Naive thymus-derived CD4-positive, alpha-beta T cell (primary cell): ENCODE data around the gene DPP8. TPM values are rescaled to one million over a fixed set of nuclear protein-coding genes. Genes with fewer than 3 reads are reported as not detected.
A peak's percentile ranks its signal among the peaks of the same experiment; 100 is the strongest.
"Not testable (repeated sequence)": the region's sequence is repeated elsewhere in the genome, so short reads cannot be mapped to it uniquely, and the experiment has no call there.

Experiments
- ATAC-seq: fragments of 150-1000 bp; cut with Tn5 transposase; 2 replicates; pipeline ENCODE4 v1.10.0; 2021; ENCODE audit warnings: mild to moderate bottlenecking, moderate library complexity
- CTCF ChIA-PET: fragments of 350-600 bp; sonication (Branson Sonifier 250); formaldehyde crosslinking; loops from one replicate; lab custom pipeline; 2021; ENCODE audit warnings: antibody characterized with exemption; lab: Charles Lee
- POLR2A ChIA-PET: fragments of 350-600 bp; sonication (Branson Sonifier 250); formaldehyde crosslinking; loops from one replicate; lab custom pipeline; 2021; ENCODE audit warnings: antibody characterized with exemption, inconsistent platforms; lab: Charles Lee
- DNase-seq, 9 donors: peaks; one replicate each; pipeline versions ENCODE4 v3.0.0 to v3.0.0-alpha.2; 2020 to 2022; ENCODE audit warnings: mixed read lengths in 1 of 9
- H3K27ac ChIP-seq: one replicate; pipeline ENCODE4 v1.7.0; 2013; ENCODE audit warnings: mild to moderate bottlenecking, low read depth, low read length, moderate library complexity
- H3K27me3 ChIP-seq, 2 donors: one replicate each; pipeline ENCODE4 v1.7.0; 2013; ENCODE audit warnings: low read length in 2 of 2, mild to moderate bottlenecking in 2 of 2, moderate library complexity in 2 of 2; ENCODE audit not compliant: control insufficient read depth in 2 of 2, insufficient read depth in 2 of 2
- H3K36me3 ChIP-seq, 3 experiments: 1 replicate in 2 of 3; 2 replicates in 1 of 3; pipeline ENCODE4 v1.7.0; 2013; ENCODE audit warnings: low read length in 3 of 3, mild to moderate bottlenecking in 3 of 3, moderate library complexity in 1 of 3; ENCODE audit not compliant: insufficient read depth in 3 of 3, control insufficient read depth in 2 of 3
- H3K4me1 ChIP-seq, 2 donors: one replicate each; pipeline ENCODE4 v1.7.0; 2013; ENCODE audit warnings: low read length in 2 of 2, mild to moderate bottlenecking in 2 of 2, moderate library complexity in 1 of 2; ENCODE audit not compliant: control insufficient read depth in 2 of 2, insufficient read depth in 2 of 2
- H3K4me3 ChIP-seq: 2 replicates; pipeline ENCODE4 v1.7.0; 2013; ENCODE audit warnings: mild to moderate bottlenecking, low read length
- H3K9me3 ChIP-seq, 3 experiments: 1 replicate in 2 of 3; 2 replicates in 1 of 3; pipeline ENCODE4 v1.7.0; 2013; ENCODE audit warnings: low read length in 3 of 3; ENCODE audit not compliant: control insufficient read depth in 2 of 3
- H3K27ac Mint-ChIP-seq, 9 donors: one replicate each; pipeline ENCODE4 v1.8.0; 2020 to 2022; ENCODE audit warnings: mixed read lengths in 9 of 9, mild to moderate bottlenecking in 8 of 9, moderate library complexity in 5 of 9, inconsistent platforms in 2 of 9
- H3K27me3 Mint-ChIP-seq, 5 donors: one replicate each; pipeline ENCODE4 v1.8.0; 2021 to 2022; ENCODE audit warnings: mixed read lengths in 5 of 5, mild to moderate bottlenecking in 1 of 5
- H3K36me3 Mint-ChIP-seq, 5 donors: one replicate each; pipeline ENCODE4 v1.8.0; 2020 to 2022; ENCODE audit warnings: mixed read lengths in 5 of 5, mild to moderate bottlenecking in 3 of 5, inconsistent platforms in 1 of 5
- H3K4me1 Mint-ChIP-seq, 7 donors: one replicate each; pipeline ENCODE4 v1.8.0; 2020 to 2022; ENCODE audit warnings: mixed read lengths in 7 of 7, mild to moderate bottlenecking in 3 of 7, inconsistent platforms in 1 of 7
- H3K4me3 Mint-ChIP-seq, 10 donors: one replicate each; pipeline ENCODE4 v1.8.0; 2020 to 2022; ENCODE audit warnings: mild to moderate bottlenecking in 10 of 10, mixed read lengths in 10 of 10, moderate library complexity in 6 of 10, inconsistent platforms in 2 of 10
- H3K9me3 Mint-ChIP-seq, 11 donors: one replicate each; pipeline ENCODE4 v1.8.0; 2020 to 2022; ENCODE audit warnings: mixed read lengths in 11 of 11, mild to moderate bottlenecking in 4 of 11, inconsistent platforms in 1 of 11, moderate library complexity in 1 of 11
- intact Hi-C, 2 donors: fragments of 100-400 bp; cut with micrococcal nuclease; formaldehyde crosslinking; loops; one replicate each; pipeline ENCODE4 v1.15.1; 2023
- polyA plus RNA-seq, 2 donors: library from polyadenylated mRNA; unstranded; fragments of 300-500 nt; fragmentation: Illumina TruSeq; gene quantifications; one replicate each; pipeline ENCODE4 v1.2.3, GENCODE V29; 2021
- total RNA-seq, 6 experiments: library from RNA in 5 of 6; stranded (reverse) in 5 of 6; gene quantifications; 1 replicate in 5 of 6; 2 replicates in 1 of 6; pipeline ENCODE4 v1.2.3 and lab custom pipeline; 2021 to 2026

DPP8 gene
- total and polyA plus RNA-seq, 7 experiments from 2014 or later: 38.4 to 54.6 (median 40.8) TPM

DNA sequence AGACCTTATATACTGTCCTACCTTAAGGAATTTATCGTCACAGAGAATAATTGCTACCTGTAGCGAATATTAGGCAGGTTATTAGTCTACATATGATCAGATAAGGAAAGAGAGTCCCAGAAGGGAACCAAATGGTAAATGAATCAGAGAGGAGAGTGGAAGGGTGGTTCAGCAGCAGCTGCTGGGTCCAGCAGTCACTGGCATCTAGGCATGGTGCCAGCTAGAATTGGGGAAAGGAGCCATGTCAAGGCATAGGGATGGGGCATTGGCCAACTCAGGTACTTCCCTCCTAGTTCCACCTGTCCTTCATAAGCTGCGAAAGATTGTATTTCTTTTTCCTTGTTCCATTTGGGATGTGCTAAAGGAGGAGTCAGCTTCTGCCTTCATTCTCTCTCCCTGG is 36.2 kb upstream of the DPP8 start:
- no peaks in the 10 kb centered on the region for H3K9me3 Mint-ChIP-seq
- intact Hi-C loops: no loop called here
- H3K4me1 Mint-ChIP-seq: peaks cover 10 to 20% (median 14%) of the 10 kb centered on the region in 7 donors
- H3K36me3 Mint-ChIP-seq: peaks cover 12 to 40% (median 30%) of the 10 kb centered on the region in 5 donors
- ATAC-seq (no peak), DNase-seq (no peak)
- Histone ChIP-seq H3K4me3 (no peak overlapping the region), H3K27ac (no peak overlapping the region), H3K4me1 (no peaks in the 10 kb centered on the region), H3K27me3 (no peaks in the 10 kb centered on the region), H3K36me3 (peaks cover 0 to 43% (median 5%) of the 10 kb centered on the region in 3 experiments), H3K9me3 (no peaks in the 10 kb centered on the region)
- no peaks in the 10 kb centered on the region for H3K27me3 Mint-ChIP-seq
- no peak overlapping the region for H3K4me3 Mint-ChIP-seq
- POLR2A ChIA-PET: no interaction called here
- no peak overlapping the region for H3K27ac Mint-ChIP-seq
- CTCF ChIA-PET: no interaction called here

DNA sequence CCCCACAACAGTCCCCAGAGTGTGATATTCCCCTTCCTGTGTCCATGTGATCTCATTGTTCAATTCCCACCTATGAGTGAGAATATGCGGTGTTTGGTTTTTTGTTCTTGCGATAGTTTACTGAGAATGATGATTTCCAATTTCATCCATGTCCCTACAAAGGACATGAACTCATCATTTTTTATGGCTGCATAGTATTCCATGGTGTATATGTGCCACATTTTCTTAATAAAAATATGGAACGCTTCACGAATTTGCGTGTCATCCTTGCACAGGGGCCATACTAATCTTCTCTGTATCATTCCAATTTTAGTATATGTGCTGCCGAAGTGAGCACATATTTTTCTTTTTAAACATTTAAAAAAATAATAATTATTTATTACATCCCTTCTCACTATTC is 35.4 kb upstream of the DPP8 start:
- ATAC-seq, H3K27me3 ChIP-seq, H3K9me3 Mint-ChIP-seq, CTCF ChIA-PET, POLR2A ChIA-PET, H3K4me3 Mint-ChIP-seq, H3K27ac Mint-ChIP-seq, intact Hi-C loops, H3K27ac ChIP-seq, DNase-seq, H3K4me3 ChIP-seq, H3K4me1 ChIP-seq, H3K9me3 ChIP-seq, H3K27me3 Mint-ChIP-seq: not testable (repeated sequence)
- H3K36me3 Mint-ChIP-seq: peaks cover 12 to 39% (median 26%) of the 10 kb centered on the region in 5 donors
- H3K36me3 ChIP-seq: peaks cover 0 to 34% (median 5%) of the 10 kb centered on the region in 3 experiments
- H3K4me1 Mint-ChIP-seq: peaks cover 11 to 22% (median 15%) of the 10 kb centered on the region in 7 donors

GRCh38 chr15:65551183-65551582 is 33.7 kb upstream of the DPP8 start:
- Histone ChIP-seq H3K4me3 (no peak overlapping the region), H3K4me1 (no peaks in the 10 kb centered on the region), H3K27me3 (no peaks in the 10 kb centered on the region), H3K27ac (no peak overlapping the region), H3K36me3 (peaks cover 0 to 22% (median 5%) of the 10 kb centered on the region in 3 experiments), H3K9me3 (no peaks in the 10 kb centered on the region)
- Mint-ChIP-seq H3K27me3 (no peaks in the 10 kb centered on the region), H3K36me3 (peaks cover 10 to 33% (median 24%) of the 10 kb centered on the region in 5 donors), H3K4me1 (peaks cover 12 to 28% (median 19%) of the 10 kb centered on the region in 7 donors), H3K4me3 (no peak overlapping the region), H3K27ac (peak overlapping the region in 5 of 9 donors; percentile 1 to 38 (median 3)), H3K9me3 (no peaks in the 10 kb centered on the region)
- ChIA-PET POLR2A (no interaction called here), CTCF (interaction anchor here (0.9 kb wide), 1 partner anchor 20 kb away, joined by 3 read pairs; no protein-coding TSS in a partner anchor)
- DNase-seq (no peak), ATAC-seq (no peak)
- intact Hi-C loops: no loop called here

GRCh38 chr15:65550681-65551098 is 33.2 kb upstream of the DPP8 start:
- DNase-seq: no peak
- peak overlapping the region in 3 of 9 donors; percentile 18 to 39 (median 38) for H3K27ac Mint-ChIP-seq

DNA sequence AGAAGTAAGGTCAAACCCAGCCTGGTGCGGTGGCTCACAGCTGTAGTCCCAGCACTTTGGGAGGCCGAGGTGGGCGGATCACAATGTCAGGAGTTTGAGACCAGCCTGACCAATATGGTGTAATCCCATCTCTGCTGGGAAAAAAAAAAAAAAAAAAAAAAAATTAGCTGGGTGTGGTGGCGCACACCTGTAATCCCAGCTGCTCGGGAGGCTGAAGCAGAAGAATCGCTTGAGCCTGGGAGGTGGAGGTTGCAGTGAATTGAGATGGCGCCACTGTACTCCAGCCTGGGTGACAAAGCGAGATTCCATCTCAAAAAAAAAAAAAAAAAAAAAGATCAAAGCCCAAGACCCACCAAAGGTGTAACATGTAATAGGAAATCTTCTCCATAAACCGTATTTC is 31.8 kb upstream of the DPP8 start:
- intact Hi-C loops, H3K27me3 ChIP-seq, ATAC-seq, H3K4me1 ChIP-seq, H3K9me3 Mint-ChIP-seq, CTCF ChIA-PET, H3K27me3 Mint-ChIP-seq, H3K4me3 ChIP-seq, H3K4me3 Mint-ChIP-seq, H3K9me3 ChIP-seq, H3K27ac Mint-ChIP-seq, H3K27ac ChIP-seq, DNase-seq: not testable (repeated sequence)
- POLR2A ChIA-PET: interaction anchor here (1.0 kb wide), 1 partner anchor 22 kb away, joined by 4 read pairs; no protein-coding TSS in a partner anchor
- H3K36me3 ChIP-seq: peaks cover 0 to 11% (median 0%) of the 10 kb centered on the region in 3 experiments
- H3K36me3 Mint-ChIP-seq: peaks cover 0 to 22% (median 13%) of the 10 kb centered on the region in 5 donors
- peaks cover 15 to 28% (median 24%) of the 10 kb centered on the region in 7 donors for H3K4me1 Mint-ChIP-seq

More at GRCh38 chr15:65550681-65551098, 33.2 kb upstream of the DPP8 start:
- H3K4me3 Mint-ChIP-seq: no peak overlapping the region
- no peaks in the 10 kb centered on the region for H3K9me3 ChIP-seq
- no peaks in the 10 kb centered on the region for H3K4me1 ChIP-seq
- intact Hi-C loops: no loop called here
- H3K36me3 ChIP-seq: peaks cover 0 to 19% (median 5%) of the 10 kb centered on the region in 3 experiments
- peaks cover 12 to 28% (median 23%) of the 10 kb centered on the region in 7 donors for H3K4me1 Mint-ChIP-seq
- POLR2A ChIA-PET: no interaction called here
- no peak overlapping the region for H3K27ac ChIP-seq
- peaks cover 9 to 31% (median 22%) of the 10 kb centered on the region in 5 donors for H3K36me3 Mint-ChIP-seq
- H3K4me3 ChIP-seq: no peak overlapping the region
- H3K27me3 Mint-ChIP-seq: no peaks in the 10 kb centered on the region
- CTCF ChIA-PET: no interaction called here
- no peaks in the 10 kb centered on the region for H3K9me3 Mint-ChIP-seq
- no peak for ATAC-seq
- H3K27me3 ChIP-seq: no peaks in the 10 kb centered on the region

GRCh38 chr15:65547841-65548240 is 30.4 kb upstream of the DPP8 start:
- ChIA-PET POLR2A (no interaction called here), CTCF (no interaction called here)
- Histone ChIP-seq H3K4me1 (no peaks in the 10 kb centered on the region), H3K27ac (no peak overlapping the region), H3K9me3 (no peaks in the 10 kb centered on the region), H3K4me3 (no peak overlapping the region), H3K36me3 (no peaks in the 10 kb centered on the region), H3K27me3 (no peaks in the 10 kb centered on the region)
- peaks cover 16 to 34% (median 26%) of the 10 kb centered on the region in 7 donors for H3K4me1 Mint-ChIP-seq
- peak overlapping the region in 1 of 9 donors; percentile 10 for H3K27ac Mint-ChIP-seq
- no peak for ATAC-seq
- no peaks in the 10 kb centered on the region for H3K9me3 Mint-ChIP-seq
- intact Hi-C loops: no loop called here
- H3K4me3 Mint-ChIP-seq: no peak overlapping the region
- H3K36me3 Mint-ChIP-seq: peaks cover 0 to 8% (median 5%) of the 10 kb centered on the region in 5 donors
- no peaks in the 10 kb centered on the region for H3K27me3 Mint-ChIP-seq
- DNase-seq: no peak
